AG04449 (cell line): ENCODE measurements around the gene MAOB.

Experiments used
- CTCF ChIA-PET: fragments of 350-600 bp; formaldehyde crosslinking; extraction: SDS; loops from one replicate; lab custom pipeline; 2021; ENCODE audit warnings: antibody characterized with exemption; lab: Yijun Ruan, JAX
- POLR2A ChIA-PET: fragments of 400-600, 350-600 bp; formaldehyde crosslinking; extraction: SDS; loops from one replicate; lab custom pipeline; 2020; ENCODE audit warnings: antibody characterized with exemption, inconsistent platforms; lab: Yijun Ruan, JAX
- DNase-seq: peaks from one replicate; pipeline ENCODE4 v3.0.0-alpha.2; 2010; ENCODE audit warnings: low read depth, low spot score
- H3K4me3 ChIP-seq: 2 replicates; pipeline ENCODE4 v1.5.1; 2011; ENCODE audit warnings: low read depth, mild to moderate bottlenecking, control low read depth, low read length
- TF ChIP-seq, protein P1 (sequence below): IDR thresholded peaks from one replicate; pipeline ENCODE4 v1.5.1; 2011; ENCODE audit warnings: mild to moderate bottlenecking, moderate library complexity, low read length, control low read depth, inconsistent platforms; ENCODE audit not compliant: insufficient read depth; ENCODE audit errors: missing control alignments

MAOB gene

DNA sequence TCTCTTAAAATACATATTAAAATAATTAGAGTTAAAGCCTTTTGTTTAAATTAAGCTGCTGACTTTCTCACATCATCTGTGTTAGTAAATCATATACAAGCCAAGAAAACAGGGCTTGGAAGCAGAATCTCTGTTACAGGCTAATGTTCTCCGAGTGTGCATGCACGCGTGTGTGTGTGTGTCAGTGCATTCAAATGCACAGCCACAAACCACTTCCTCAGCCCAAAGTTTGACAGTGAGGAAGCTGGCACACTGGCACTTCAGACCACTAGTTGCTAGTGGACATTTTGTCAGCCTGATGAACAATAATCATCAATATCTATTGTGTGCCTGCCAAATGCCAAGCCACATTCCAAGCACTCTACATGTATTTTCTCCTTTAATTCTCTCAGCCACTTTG, 5.6 kb downstream of the MAOB start:
- TF ChIP-seq, protein P1, sequence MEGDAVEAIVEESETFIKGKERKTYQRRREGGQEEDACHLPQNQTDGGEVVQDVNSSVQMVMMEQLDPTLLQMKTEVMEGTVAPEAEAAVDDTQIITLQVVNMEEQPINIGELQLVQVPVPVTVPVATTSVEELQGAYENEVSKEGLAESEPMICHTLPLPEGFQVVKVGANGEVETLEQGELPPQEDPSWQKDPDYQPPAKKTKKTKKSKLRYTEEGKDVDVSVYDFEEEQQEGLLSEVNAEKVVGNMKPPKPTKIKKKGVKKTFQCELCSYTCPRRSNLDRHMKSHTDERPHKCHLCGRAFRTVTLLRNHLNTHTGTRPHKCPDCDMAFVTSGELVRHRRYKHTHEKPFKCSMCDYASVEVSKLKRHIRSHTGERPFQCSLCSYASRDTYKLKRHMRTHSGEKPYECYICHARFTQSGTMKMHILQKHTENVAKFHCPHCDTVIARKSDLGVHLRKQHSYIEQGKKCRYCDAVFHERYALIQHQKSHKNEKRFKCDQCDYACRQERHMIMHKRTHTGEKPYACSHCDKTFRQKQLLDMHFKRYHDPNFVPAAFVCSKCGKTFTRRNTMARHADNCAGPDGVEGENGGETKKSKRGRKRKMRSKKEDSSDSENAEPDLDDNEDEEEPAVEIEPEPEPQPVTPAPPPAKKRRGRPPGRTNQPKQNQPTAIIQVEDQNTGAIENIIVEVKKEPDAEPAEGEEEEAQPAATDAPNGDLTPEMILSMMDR, result no peak
- no peak overlapping the region for H3K4me3 ChIP-seq
- POLR2A ChIA-PET, result no interaction called here
- no peak for DNase-seq
- CTCF ChIA-PET, result no interaction called here

DNA sequence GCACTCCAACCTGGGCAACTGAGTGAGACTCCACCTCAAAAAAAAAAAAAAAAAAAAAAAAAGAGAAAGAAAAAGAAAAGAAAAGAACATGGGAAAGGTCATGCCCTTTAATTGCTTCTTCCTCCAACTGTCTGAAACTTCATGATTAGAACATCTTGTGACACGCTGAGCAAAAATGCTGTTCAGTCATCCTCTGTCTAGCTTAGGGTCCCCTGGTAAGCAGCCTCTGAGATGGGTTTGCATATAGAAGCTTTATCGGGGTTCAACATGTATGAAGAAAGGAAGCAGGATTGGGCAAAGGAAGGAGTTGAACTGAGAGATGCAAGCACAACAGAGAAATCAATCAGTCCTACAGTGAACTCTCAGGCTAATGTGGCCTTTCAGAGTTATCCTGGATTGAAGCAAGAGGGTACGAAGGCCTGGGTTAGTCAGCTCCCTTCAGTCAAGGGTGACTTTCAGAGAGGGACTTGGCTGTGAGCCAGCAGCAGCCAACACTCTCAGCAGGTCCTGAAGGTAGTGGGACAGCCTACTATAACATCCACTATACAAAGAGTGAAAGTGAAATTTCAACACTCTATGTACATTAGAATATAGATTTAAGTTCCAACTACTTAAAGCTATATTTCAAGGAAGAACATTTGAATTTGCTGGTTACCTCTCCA, 11.4 kb downstream of the MAOB start:
- no peak for DNase-seq
- TF ChIP-seq, protein P1, result no peak
- H3K4me3 ChIP-seq, result no peak overlapping the region
- CTCF ChIA-PET, result no interaction called here
- POLR2A ChIA-PET, result no interaction called here

DNA sequence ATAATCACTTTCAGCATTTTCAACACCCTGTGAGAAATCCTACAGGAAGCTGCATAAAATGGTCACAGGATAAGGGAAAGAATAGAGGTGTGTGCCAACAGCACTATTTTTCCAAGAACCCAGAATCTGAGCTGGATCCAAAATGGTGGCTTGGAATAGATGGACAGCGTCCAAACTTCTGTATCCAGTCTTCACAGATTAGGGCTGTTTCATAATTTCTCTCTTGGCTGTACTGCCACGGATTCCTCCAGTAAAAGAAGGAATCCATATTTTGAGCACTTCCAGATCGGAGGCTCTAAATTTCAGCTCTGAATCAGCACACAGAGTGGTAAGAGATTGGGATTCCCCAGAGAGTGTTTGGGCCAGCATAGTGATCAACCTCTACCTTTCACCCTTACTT, 12.2 kb downstream of the MAOB start:
- no peak overlapping the region for H3K4me3 ChIP-seq
- ChIA-PET POLR2A (no interaction called here), CTCF (no interaction called here)
- TF ChIP-seq, protein P1, result no peak
- no peak for DNase-seq

DNA sequence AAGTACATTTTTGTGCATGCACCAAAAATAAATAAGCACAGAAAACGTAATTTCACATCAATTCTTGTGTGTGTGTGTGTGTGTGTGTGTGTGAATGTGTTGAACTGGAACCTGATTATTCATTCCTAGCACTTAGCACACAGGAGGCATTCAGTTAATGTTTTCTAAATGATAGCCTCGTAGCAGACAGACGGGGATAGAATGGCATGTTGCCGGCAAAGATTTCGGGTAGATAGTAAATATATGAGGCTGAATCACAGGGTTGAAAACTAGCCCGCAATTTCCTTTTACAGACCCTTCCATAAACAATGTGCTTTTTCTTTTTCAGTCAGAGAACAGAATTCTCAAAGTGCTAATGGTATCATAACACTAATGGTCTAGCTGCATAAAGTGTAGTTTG, 13.5 kb downstream of the MAOB start:
- CTCF ChIA-PET, result no interaction called here
- H3K4me3 ChIP-seq, result no peak overlapping the region
- TF ChIP-seq, protein P1, result no peak
- POLR2A ChIA-PET, result no interaction called here
- DNase-seq, result no peak

DNA sequence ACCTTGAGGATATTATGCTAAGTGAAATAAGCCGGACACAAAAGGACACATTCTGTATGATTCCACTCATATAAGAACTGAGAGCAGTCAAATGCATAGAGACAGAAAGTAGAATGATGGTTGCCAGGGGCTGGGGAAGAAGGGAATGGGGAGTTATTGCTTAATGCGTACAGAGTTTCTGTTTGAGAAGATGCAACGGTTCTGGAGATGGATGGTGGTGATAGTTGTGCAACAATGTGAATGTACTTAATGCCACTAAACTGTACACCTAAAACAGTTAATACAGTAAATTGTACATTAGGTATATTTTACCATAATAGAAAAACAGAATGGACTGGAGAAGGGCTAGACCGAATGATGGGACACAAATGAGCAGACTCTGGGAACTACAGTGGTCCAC, 15.8 kb downstream of the MAOB start:
- no peak overlapping the region for H3K4me3 ChIP-seq
- no peak for DNase-seq
- TF ChIP-seq, protein P1, result no peak
- ChIA-PET POLR2A (no interaction called here), CTCF (no interaction called here)

DNA sequence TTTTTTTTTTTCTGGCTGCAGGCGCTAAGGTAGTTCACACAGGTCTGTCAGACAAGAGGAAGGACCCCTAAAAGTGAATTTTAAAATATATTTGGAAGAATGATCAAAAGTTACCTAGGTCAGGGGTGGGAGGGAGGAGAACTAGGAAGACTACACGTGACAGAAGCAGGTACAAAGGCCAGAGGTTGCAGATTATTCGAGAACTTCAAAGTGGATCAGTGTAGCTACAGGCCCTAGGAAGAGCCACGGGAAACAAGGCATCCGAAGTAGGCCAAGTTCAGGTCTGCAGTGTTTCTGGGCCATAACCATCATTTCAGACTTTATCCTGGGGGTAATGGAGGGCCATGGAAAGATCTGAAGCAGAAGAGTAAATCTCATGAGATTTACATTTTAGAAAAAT, 16.5 kb downstream of the MAOB start:
- no peak overlapping the region for H3K4me3 ChIP-seq
- ChIA-PET CTCF (no interaction called here), POLR2A (no interaction called here)
- TF ChIP-seq, protein P1, result no peak
- no peak for DNase-seq
